ENCODE data around the gene SYNE2.

DNA sequence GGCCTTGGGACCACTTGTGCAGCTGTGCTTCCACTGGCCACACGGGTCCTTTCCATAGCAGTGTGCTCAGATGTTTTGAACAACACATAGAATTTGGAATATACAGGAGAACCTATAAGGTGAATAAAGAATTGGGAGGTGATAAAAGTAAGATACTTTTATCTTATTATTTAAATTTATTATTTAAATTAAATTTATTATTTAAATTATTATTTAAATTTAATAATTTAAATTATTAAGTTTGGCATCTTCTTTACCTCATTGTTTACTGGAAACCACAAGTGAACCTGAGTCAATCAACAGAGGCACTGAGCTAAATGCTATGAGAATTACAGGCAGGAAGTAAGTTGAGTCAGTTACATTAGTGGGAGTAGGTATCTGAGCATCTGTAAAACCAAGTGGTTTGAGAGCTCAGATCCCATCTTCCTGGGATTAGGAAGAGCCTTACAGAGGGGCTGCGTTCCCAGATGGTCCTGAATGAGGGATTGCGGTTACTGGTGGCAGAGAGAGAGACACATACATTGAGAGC is 338.2 kb downstream of the SYNE2 start:
- no peak for TF ChIP-seq CTCF (conservative IDR thresholded peaks at IDR 0.05 in 1 of 2, IDR thresholded peaks at IDR 0.05 in 1 of 2; ENCODE audit: low read depth in 1 of 2, low read length in 2 of 2)
- TF ChIP-seq EZH2 (IDR thresholded peaks at IDR 0.05; ENCODE audit: low read length, missing control alignments): no peak

All from fibroblast of lung (primary cell).